Peyer's patch (tissue), 4 donors: ENCODE measurements around the gene COL2A1.

Source experiments
- POLR2A ChIP-seq, 2 donors: fragments of 450-650 bp; IDR thresholded peaks; one replicate each; pipeline ENCODE4 v1.5.1; 2017; ENCODE audit warnings: antibody characterized with exemption in 2 of 2, mild to moderate bottlenecking in 2 of 2, moderate library complexity in 2 of 2
- TF ChIP-seq, protein P1 (sequence below), 6 experiments: fragments of 450-650 bp in 4 of 6; fragments of 200-600 bp in 2 of 6; sonication (generic) in 1 of 6; IDR thresholded peaks; one replicate each; pipeline ENCODE4 v1.5.1; 2017 to 2019; ENCODE audit warnings: antibody characterized with exemption in 6 of 6, mild to moderate bottlenecking in 3 of 6, moderate library complexity in 1 of 6

DNA sequence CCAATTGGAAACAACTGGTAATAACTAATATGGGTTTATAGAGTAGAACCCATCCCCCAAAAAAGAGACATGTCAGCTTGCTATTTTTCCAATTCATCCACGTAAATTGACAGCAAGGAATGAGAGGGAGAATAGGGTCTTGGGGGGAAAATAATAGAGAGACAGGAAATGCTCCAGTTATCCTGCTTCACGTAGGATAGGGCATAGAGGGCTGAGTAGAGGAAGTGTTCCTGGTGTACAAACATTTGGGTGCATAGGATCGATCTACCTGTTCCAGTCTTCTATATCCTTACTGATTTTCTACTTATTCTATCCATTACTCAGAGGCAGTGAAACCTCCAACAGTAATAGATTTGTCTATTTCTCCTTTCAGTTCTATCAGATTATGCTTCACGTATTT lies 49.6 kb upstream of the COL2A1 start:
- TF ChIP-seq, protein P1, sequence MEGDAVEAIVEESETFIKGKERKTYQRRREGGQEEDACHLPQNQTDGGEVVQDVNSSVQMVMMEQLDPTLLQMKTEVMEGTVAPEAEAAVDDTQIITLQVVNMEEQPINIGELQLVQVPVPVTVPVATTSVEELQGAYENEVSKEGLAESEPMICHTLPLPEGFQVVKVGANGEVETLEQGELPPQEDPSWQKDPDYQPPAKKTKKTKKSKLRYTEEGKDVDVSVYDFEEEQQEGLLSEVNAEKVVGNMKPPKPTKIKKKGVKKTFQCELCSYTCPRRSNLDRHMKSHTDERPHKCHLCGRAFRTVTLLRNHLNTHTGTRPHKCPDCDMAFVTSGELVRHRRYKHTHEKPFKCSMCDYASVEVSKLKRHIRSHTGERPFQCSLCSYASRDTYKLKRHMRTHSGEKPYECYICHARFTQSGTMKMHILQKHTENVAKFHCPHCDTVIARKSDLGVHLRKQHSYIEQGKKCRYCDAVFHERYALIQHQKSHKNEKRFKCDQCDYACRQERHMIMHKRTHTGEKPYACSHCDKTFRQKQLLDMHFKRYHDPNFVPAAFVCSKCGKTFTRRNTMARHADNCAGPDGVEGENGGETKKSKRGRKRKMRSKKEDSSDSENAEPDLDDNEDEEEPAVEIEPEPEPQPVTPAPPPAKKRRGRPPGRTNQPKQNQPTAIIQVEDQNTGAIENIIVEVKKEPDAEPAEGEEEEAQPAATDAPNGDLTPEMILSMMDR (IDR thresholded peaks at IDR 0.05) = no peak
- no peak for TF ChIP-seq POLR2A (IDR thresholded peaks at IDR 0.05)
